ENCODE data around the gene ARL4D.

DNA sequence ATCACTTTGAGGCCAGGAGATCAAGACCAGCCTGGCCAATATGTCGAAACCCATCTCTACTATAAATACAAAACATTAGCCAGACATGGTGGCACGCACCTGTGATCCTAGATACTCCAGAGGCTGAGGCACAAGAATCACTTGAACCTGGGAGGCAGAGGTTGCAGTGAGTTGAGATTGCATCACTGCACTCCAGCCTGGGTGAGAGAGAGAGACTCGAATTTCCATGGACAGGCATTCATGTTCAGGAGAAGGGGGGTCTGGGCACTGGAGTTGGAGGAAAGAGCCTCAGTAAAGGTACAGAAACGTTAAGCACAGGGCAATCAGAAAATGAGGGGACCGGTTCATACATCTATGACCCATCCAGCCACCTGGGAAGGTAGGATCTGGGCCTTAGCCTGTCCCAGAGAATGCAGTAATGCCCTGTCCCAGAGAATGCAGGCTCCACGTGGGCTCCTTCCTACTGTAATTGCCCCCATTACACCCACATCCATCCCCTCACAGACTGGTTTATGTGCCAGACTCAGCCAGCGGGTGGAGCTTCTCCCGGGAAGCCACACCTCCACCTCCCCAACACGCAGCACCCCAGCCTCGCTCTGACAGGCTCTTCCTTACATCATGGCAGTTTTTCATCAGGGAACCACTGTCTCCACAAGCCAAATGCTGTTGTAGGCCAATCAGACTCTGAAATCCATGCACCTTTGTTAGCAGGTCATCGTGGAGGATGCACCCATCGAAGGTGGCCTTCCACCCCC is 21.6 kb upstream of the ARL4D start:
- TF ChIP-seq GATA2 (IDR thresholded peaks at IDR 0.05; ENCODE audit: low read depth, low read length): no peak
- no peak for TF ChIP-seq GATA3 (IDR thresholded peaks at IDR 0.05; ENCODE audit: low read depth, low read length)

All from SH-SY5Y (cell line).